GM12878 (cell line): Measurements from ENCODE around the gene ARHGEF16. TPM values are rescaled to one million over a fixed set of nuclear protein-coding genes. Genes with fewer than 3 reads are reported as not detected.

Experiments
- ATAC-seq: fragments of 200-7000 bp; cut with Tn5 transposase; 3 replicates; pipeline ENCODE4 v1.9.1; 2020; ENCODE audit warnings: mild to moderate bottlenecking, moderate library complexity
- BruUV-seq: library from RNA; stranded (reverse); fragments of 400-500 nt; replicated peaks from 2 replicates; lab custom pipeline; 2021; lab: Mats Ljungman, UMichigan
- CTCF ChIA-PET: fragments of 300-600 bp; sonication (Branson Sonifier 250); formaldehyde crosslinking; extraction: SDS; loops from one replicate; lab custom pipeline; 2021; ENCODE audit warnings: inconsistent platforms; lab: Yijun Ruan, JAX
- POLR2A ChIA-PET: fragments of 350-600 bp; formaldehyde crosslinking; extraction: SDS; loops from one replicate; lab custom pipeline; 2021; ENCODE audit warnings: inconsistent platforms; lab: Charles Lee
- RAD21 ChIA-PET: fragments of 300-600 bp; sonication (Branson Sonifier 250); formaldehyde crosslinking; loops from one replicate; lab custom pipeline; 2023; ENCODE audit warnings: antibody characterized with exemption; ENCODE audit not compliant: unreplicated experiment; lab: Charles Lee
- SMC1A ChIA-PET: fragments of 300-600 bp; sonication (Branson Sonifier 250); formaldehyde crosslinking; loops from one replicate; lab custom pipeline; 2023; ENCODE audit not compliant: unreplicated experiment, uncharacterized antibody; lab: Charles Lee
- DNase-seq: peaks from one replicate; pipeline ENCODE4 v3.0.0-alpha.2; 2011; ENCODE audit warnings: low read depth, low spot score
- FAIRE-seq: peaks from 3 replicates; lab custom pipeline; 2011; peaks lifted over from hg19 to GRCh38; lab: Jason Lieb, UNC
- H2AFZ ChIP-seq: 2 replicates; pipeline ENCODE4 v1.6.0; 2011; ENCODE audit warnings: low read depth, low read length, control low read depth; ENCODE audit not compliant: control insufficient read depth
- H3K27ac ChIP-seq: 2 replicates; pipeline ENCODE4 v1.5.1; 2011; ENCODE audit warnings: control low read depth; ENCODE audit not compliant: control insufficient read depth, insufficient read depth
- H3K27me3 ChIP-seq, 2 experiments: replicated peaks in 1 of 2; 2 replicates each; pipeline versions ENCODE4 v1.6.0 to v1.6.1; 2011; ENCODE audit warnings: low read length in 1 of 2; ENCODE audit not compliant: control insufficient read depth in 2 of 2, insufficient read depth in 2 of 2
- H3K36me3 ChIP-seq, 2 experiments: 2 replicates each; pipeline ENCODE4 v1.5.1; 2011; ENCODE audit warnings: low read length in 1 of 2; ENCODE audit not compliant: control insufficient read depth in 2 of 2, insufficient read depth in 2 of 2
- H3K4me1 ChIP-seq: 2 replicates; pipeline ENCODE4 v1.6.1; 2011; ENCODE audit warnings: mild to moderate bottlenecking, low read length, moderate library complexity, mixed read lengths; ENCODE audit not compliant: control insufficient read depth, insufficient read depth
- H3K4me2 ChIP-seq: 2 replicates; pipeline ENCODE4 v1.6.0; 2011; ENCODE audit warnings: control low read depth; ENCODE audit not compliant: control insufficient read depth, insufficient read depth
- H3K4me3 ChIP-seq: fragments of 200-600 bp; sonication (generic); 2 replicates; pipeline ENCODE4 v1.5.1; 2016
- H3K79me2 ChIP-seq: 2 replicates; pipeline ENCODE4 v1.6.0; 2011; ENCODE audit warnings: low read length; ENCODE audit not compliant: control insufficient read depth, insufficient read depth
- H3K9ac ChIP-seq: 2 replicates; pipeline ENCODE4 v1.8.0; 2011; ENCODE audit warnings: low read length, control low read depth, mixed read lengths; ENCODE audit not compliant: control insufficient read depth, insufficient read depth
- H3K9me3 ChIP-seq: replicated peaks from 3 replicates; pipeline ENCODE4 v1.5.1; 2011; ENCODE audit warnings: mild to moderate bottlenecking, low read length; ENCODE audit not compliant: control insufficient read depth, insufficient read depth
- H4K20me1 ChIP-seq: 2 replicates; pipeline ENCODE4 v1.6.0; 2011; ENCODE audit not compliant: control insufficient read depth, insufficient read depth
- BHLHE40 ChIP-seq, 2 experiments: fragments of 450-650 bp in 1 of 2; IDR thresholded peaks; 2 replicates each; pipeline ENCODE4 v1.6.1; 2011 to 2017; ENCODE audit warnings: low read depth in 2 of 2, borderline replicate concordance in 1 of 2, improper control_type of control experiment in 1 of 2, low read length in 1 of 2, mild to moderate bottlenecking in 1 of 2
- KDM1A ChIP-seq: fragments of 200-600 bp; sonication (generic); IDR thresholded peaks from 2 replicates; pipeline ENCODE4 v1.6.1; 2016; ENCODE audit warnings: borderline replicate concordance
- RAD21 ChIP-seq: IDR thresholded peaks from 2 replicates; pipeline ENCODE4 v1.6.1; 2011; ENCODE audit warnings: mild to moderate bottlenecking, low read depth, low read length, moderate library complexity; ENCODE audit not compliant: insufficient read depth
- SPI1 ChIP-seq: IDR thresholded peaks from 2 replicates; pipeline ENCODE4 v1.6.1; 2011; ENCODE audit warnings: low read depth, mild to moderate bottlenecking, low read length, moderate library complexity, borderline replicate concordance; ENCODE audit not compliant: insufficient read depth
- SREBF2 ChIP-seq: IDR thresholded peaks from 2 replicates; pipeline ENCODE4 v1.6.1; 2012; ENCODE audit warnings: mild to moderate bottlenecking, low read length
- ZBTB33 ChIP-seq: fragments of 450-650 bp; IDR thresholded peaks from 2 replicates; pipeline ENCODE4 v1.6.1; 2017; ENCODE audit warnings: mild to moderate bottlenecking
- ZNF217 ChIP-seq: fragments of 450-650 bp; IDR thresholded peaks from 2 replicates; pipeline ENCODE4 v1.6.1; 2017; ENCODE audit warnings: antibody characterized with exemption, mild to moderate bottlenecking
- ZNF274 ChIP-seq: IDR thresholded peaks from one replicate; pipeline ENCODE4 v1.8.0; 2011; ENCODE audit not compliant: insufficient read length, insufficient read depth
- WGBS: methylation state at CpG from one replicate; pipeline ENCODE4 v1.1.6; 2016; ENCODE audit warnings: low lambda C conversion rate; ENCODE audit not compliant: insufficient replicate concordance, insufficient coverage; ENCODE audit errors: missing lambda C conversion rate; 5-methylcytosine and 5-hydroxymethylcytosine counted together
- in situ Hi-C: fragments of 300-500 bp; cut with MboI; formaldehyde crosslinking; loops from 9 replicates; pipeline ENCODE4 v1.14.3; 2018; ENCODE audit warnings: mixed read lengths
- intact Hi-C: fragments of 100-400 bp; cut with micrococcal nuclease; formaldehyde crosslinking; loops from one replicate; pipeline ENCODE4 v1.14.2; 2022; ENCODE audit not compliant: unreplicated experiment
- polyA plus RNA-seq, 11 experiments: library from polyadenylated mRNA; depleted of rRNA in 4 of 11; unstranded in 6 of 11; stranded (reverse) in 5 of 11; fragments of >200 nt; fragmentation: Nextera tagmentation in 4 of 11; fragmentation: Illumina TruSeq in 1 of 11; extraction: Ambion mirVana in 4 of 11; extraction: Trizol in 1 of 11; gene quantifications; 1 replicate in 1 of 11; 2 replicates in 10 of 11; pipeline versions ENCODE4 v1.2.1 to v1.2.3, GENCODE V29; 2011 to 2016; ENCODE audit warnings: inconsistent platforms in 2 of 11, missing spikeins in 2 of 11, low read depth in 1 of 11
- total RNA-seq, 4 experiments: library from RNA; depleted of rRNA in 3 of 4; stranded (reverse); fragments of >200 nt in 3 of 4; fragmentation: Illumina TruSeq in 1 of 4; extraction: Trizol in 1 of 4; gene quantifications; 2 replicates each; pipeline versions ENCODE4 v1.2.1 to v1.2.3, GENCODE V29; 2013 to 2021
- TF ChIP-seq, protein P1 (sequence below): fragments of 450-650 bp; IDR thresholded peaks from 2 replicates; pipeline ENCODE4 v1.6.1; 2017; ENCODE audit warnings: mild to moderate bottlenecking, low read depth, inconsistent platforms; ENCODE audit not compliant: poor library complexity, severe bottlenecking

The ARHGEF16 gene
- total and polyA plus RNA-seq, 10 of the 15 experiments (the other 5 are each of a cell fraction or from before 2014, with no cell fraction given) = not detected

- TF ChIP-seq RAD21 = no peak
- TF ChIP-seq BHLHE40 (IDR thresholded peaks at IDR 0.05; ENCODE audit: borderline replicate concordance in 1 of 2, low read depth in 2 of 2, low read length in 1 of 2) = no peak
- TF ChIP-seq ZBTB33 = no peak
- no peak for TF ChIP-seq SPI1
- no peak for TF ChIP-seq KDM1A
- no peak for TF ChIP-seq SREBF2
- TF ChIP-seq ZNF217 = no peak
- TF ChIP-seq, protein P1, sequence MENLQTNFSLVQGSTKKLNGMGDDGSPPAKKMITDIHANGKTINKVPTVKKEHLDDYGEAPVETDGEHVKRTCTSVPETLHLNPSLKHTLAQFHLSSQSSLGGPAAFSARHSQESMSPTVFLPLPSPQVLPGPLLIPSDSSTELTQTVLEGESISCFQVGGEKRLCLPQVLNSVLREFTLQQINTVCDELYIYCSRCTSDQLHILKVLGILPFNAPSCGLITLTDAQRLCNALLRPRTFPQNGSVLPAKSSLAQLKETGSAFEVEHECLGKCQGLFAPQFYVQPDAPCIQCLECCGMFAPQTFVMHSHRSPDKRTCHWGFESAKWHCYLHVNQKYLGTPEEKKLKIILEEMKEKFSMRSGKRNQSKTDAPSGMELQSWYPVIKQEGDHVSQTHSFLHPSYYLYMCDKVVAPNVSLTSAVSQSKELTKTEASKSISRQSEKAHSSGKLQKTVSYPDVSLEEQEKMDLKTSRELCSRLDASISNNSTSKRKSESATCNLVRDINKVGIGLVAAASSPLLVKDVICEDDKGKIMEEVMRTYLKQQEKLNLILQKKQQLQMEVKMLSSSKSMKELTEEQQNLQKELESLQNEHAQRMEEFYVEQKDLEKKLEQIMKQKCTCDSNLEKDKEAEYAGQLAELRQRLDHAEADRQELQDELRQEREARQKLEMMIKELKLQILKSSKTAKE = no peak
- no peak for TF ChIP-seq ZNF274
- CTCF ChIA-PET = no interaction called here
- Histone ChIP-seq H3K36me3 (no peaks in the 10 kb centered on the region), H3K9me3 (no peaks in the 10 kb centered on the region), H3K27me3 (no peaks in the 10 kb centered on the region), H2AFZ (no peak overlapping the region), H4K20me1 (no peaks in the 10 kb centered on the region), H3K4me2 (no peak overlapping the region), H3K9ac (no peak overlapping the region), H3K27ac (no peak overlapping the region), H3K4me1 (no peaks in the 10 kb centered on the region), H3K79me2 (no peaks in the 10 kb centered on the region), H3K4me3 (no peak overlapping the region)
- RAD21 ChIA-PET = no interaction called here
- no peak for DNase-seq
- in situ Hi-C loops = loop anchor here (5.0 to 10.0 kb wide), 2 partner anchors 1017 to 1235 kb away; partner anchors contain the start of genes FAAP20 and PEX10
- 25% methylated on average over 13 of the region's 13 CpGs for WGBS
- ATAC-seq = no peak
- no peak for FAIRE-seq
- POLR2A ChIA-PET = no interaction called here
- intact Hi-C loops = no loop called here
- no TSS peak for BruUV-seq
- SMC1A ChIA-PET = no interaction called here
These were observed 25.1 kb upstream of the ARHGEF16 start for GRCh38 chr1:3429320-3429719.
